ENCODE results near the gene MED29.

GRCh38 chr19:39416152-39417120 lies 25.3 kb downstream of the MED29 start:
- no peak for TF ChIP-seq POLR2A (IDR thresholded peaks at IDR 0.05; ENCODE audit: low read length)
- TF ChIP-seq GATA1 (IDR thresholded peaks at IDR 0.05; ENCODE audit: low read depth, low read length), result no peak

Measured in erythroblast (primary cell).